ENCODE measurements around the gene IGSF1.

Gene IGSF1, protein sequence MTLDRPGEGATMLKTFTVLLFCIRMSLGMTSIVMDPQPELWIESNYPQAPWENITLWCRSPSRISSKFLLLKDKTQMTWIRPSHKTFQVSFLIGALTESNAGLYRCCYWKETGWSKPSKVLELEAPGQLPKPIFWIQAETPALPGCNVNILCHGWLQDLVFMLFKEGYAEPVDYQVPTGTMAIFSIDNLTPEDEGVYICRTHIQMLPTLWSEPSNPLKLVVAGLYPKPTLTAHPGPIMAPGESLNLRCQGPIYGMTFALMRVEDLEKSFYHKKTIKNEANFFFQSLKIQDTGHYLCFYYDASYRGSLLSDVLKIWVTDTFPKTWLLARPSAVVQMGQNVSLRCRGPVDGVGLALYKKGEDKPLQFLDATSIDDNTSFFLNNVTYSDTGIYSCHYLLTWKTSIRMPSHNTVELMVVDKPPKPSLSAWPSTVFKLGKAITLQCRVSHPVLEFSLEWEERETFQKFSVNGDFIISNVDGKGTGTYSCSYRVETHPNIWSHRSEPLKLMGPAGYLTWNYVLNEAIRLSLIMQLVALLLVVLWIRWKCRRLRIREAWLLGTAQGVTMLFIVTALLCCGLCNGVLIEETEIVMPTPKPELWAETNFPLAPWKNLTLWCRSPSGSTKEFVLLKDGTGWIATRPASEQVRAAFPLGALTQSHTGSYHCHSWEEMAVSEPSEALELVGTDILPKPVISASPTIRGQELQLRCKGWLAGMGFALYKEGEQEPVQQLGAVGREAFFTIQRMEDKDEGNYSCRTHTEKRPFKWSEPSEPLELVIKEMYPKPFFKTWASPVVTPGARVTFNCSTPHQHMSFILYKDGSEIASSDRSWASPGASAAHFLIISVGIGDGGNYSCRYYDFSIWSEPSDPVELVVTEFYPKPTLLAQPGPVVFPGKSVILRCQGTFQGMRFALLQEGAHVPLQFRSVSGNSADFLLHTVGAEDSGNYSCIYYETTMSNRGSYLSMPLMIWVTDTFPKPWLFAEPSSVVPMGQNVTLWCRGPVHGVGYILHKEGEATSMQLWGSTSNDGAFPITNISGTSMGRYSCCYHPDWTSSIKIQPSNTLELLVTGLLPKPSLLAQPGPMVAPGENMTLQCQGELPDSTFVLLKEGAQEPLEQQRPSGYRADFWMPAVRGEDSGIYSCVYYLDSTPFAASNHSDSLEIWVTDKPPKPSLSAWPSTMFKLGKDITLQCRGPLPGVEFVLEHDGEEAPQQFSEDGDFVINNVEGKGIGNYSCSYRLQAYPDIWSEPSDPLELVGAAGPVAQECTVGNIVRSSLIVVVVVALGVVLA (N-terminal part only)

DNA sequence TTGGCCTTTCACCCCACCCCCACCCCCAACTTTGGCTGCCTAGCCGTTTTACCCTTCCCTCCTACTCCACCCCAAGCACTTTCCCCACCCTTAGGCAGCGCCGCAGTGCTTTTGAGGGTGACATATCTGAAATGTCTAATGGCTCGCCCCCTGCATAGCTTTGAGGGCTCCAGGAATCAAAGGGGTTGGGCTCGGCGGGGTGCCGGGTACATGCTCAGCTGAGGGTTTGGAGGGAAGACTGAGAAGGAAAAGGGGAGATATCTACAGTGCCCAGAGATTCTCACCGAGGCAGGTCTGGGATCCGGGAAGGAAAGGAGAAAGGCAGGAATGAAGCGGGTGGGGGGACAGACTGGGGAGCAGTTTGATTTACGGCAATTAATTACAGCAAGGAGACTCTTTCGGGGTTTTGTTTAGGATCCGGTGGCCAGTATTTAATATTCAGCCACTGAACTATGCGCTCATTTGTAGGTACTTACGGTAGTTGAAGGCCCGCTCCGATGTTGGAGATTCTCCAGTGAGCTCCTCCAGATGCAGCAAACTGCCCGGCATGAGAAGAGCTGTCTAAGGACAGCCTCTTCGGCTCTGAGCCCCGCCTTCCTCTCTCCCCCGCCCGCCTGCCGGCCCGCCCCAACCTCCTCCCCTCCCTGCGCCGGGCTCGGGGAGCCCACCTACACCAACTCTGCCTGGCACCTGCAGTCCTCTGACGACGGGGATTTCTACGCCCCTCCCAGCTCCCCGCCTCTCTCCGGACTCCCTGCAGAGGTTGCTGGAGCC is at the start of gene IGSF1:
IGSF1 (minus strand) TSS at position 569 of the 774 bp plus-strand sequence. CDS start 2,632 bp downstream, outside the sequence.
- Histone ChIP-seq H3K4me3 (ENCODE audit: low read depth, low read length) (peak within 1 kb of the TSS; percentile 82), H3K36me3 (ENCODE audit: control insufficient read depth, insufficient read depth, low read length) (peaks cover 9% of the 10 kb centered on the region; the same call in 1 of the 2 replicates), H3K9ac (ENCODE audit: low read length) (peak within 1 kb of the TSS; percentile 75), H3K4me1 (ENCODE audit: control insufficient read depth, insufficient read depth, low read length) (peaks cover 47% of the 10 kb centered on the region), H3K27ac (ENCODE audit: low read depth, low read length) (peak within 1 kb of the TSS; percentile 59; the same call in 1 of the 2 replicates), H3K27me3 (ENCODE audit: control insufficient read depth, insufficient read depth, low read length) (peaks cover 2% of the 10 kb centered on the region; the same call in 1 of the 2 replicates), H3K9me3 (ENCODE audit: control insufficient read depth, insufficient read depth, low read depth, low read length) (no peaks in the 10 kb centered on the region)

DNA sequence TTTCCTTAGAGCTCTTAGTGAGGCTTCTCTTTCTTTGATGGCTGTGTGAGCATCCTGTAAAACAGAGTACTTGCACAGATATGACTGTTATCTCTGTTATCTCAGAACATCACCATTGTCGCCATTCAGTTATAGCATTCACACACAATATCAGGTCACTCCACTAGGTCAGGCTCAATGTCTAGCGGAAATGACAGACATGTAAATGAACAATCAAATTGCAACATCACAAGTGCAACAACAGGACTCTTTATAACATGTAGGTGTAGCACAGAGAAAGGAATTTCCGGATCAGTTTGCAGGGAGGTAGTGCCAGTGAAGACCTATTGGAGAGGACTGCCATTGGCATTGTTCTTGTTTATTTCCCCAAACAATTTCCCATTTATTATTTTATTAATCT is 43.2 kb upstream of the IGSF1 start:
- Histone ChIP-seq H3K36me3 (ENCODE audit: control insufficient read depth, insufficient read depth, low read length) (no peaks in the 10 kb centered on the region), H3K9me3 (ENCODE audit: control insufficient read depth, insufficient read depth, low read depth, low read length) (no peaks in the 10 kb centered on the region), H3K27me3 (ENCODE audit: control insufficient read depth, insufficient read depth, low read length) (no peaks in the 10 kb centered on the region; the same call in 1 of the 2 replicates), H3K4me3 (ENCODE audit: low read depth, low read length) (no peak overlapping the region), H3K4me1 (ENCODE audit: control insufficient read depth, insufficient read depth, low read length) (no peaks in the 10 kb centered on the region), H3K9ac (ENCODE audit: low read length) (no peak overlapping the region), H3K27ac (ENCODE audit: low read depth, low read length) (no peak overlapping the region)

DNA sequence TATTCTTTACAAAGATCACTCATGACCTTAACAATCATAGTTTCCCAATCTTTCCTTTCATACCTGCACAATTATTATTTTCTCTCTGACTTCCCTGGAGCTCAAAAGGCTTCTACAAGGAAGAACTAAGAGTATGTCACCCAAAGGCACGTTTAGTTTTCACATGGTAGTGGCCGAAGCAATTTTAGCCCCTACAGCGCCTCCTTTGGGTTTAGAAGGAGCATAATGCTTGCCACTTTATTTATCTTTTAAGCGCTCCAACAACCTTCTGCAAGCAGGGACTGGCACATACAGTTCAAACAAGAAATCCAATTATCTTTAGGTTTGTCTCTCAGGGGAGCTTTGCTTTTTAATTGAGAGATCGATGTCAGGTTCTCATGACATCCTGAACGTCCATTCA is 42.0 kb upstream of the IGSF1 start:
- H3K4me1 ChIP-seq (ENCODE audit: control insufficient read depth, insufficient read depth, low read length) = no peaks in the 10 kb centered on the region
- no peak overlapping the region for H3K27ac ChIP-seq (ENCODE audit: low read depth, low read length)
- H3K4me3 ChIP-seq (ENCODE audit: low read depth, low read length) = no peak overlapping the region
- no peaks in the 10 kb centered on the region for H3K9me3 ChIP-seq (ENCODE audit: control insufficient read depth, insufficient read depth, low read depth, low read length)
- no peaks in the 10 kb centered on the region; the same call in 1 of the 2 replicates for H3K27me3 ChIP-seq (ENCODE audit: control insufficient read depth, insufficient read depth, low read length)
- H3K9ac ChIP-seq (ENCODE audit: low read length) = no peak overlapping the region
- no peaks in the 10 kb centered on the region for H3K36me3 ChIP-seq (ENCODE audit: control insufficient read depth, insufficient read depth, low read length)

DNA sequence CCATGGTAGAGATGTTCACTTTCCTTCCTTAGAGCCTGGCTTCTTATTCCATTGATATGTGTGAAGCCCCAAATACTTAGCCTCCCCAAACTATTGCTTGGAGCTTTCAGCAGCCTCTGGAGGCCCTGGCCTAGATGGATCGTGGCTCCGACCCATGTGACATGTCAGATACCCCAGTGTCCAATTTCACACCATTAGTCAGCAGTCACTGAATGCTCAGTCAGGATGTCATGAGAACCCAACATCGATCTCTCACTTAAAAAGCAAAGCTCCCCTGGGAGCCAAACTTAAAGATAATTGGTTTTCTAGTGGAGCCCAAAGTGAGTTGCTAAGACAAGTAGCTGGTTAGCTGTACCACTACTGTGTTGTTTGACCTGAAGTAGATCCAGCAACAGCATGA is 41.6 kb upstream of the IGSF1 start:
- Histone ChIP-seq H3K9me3 (ENCODE audit: control insufficient read depth, insufficient read depth, low read depth, low read length) (no peaks in the 10 kb centered on the region), H3K4me3 (ENCODE audit: low read depth, low read length) (no peak overlapping the region), H3K4me1 (ENCODE audit: control insufficient read depth, insufficient read depth, low read length) (no peaks in the 10 kb centered on the region), H3K27ac (ENCODE audit: low read depth, low read length) (no peak overlapping the region), H3K36me3 (ENCODE audit: control insufficient read depth, insufficient read depth, low read length) (no peaks in the 10 kb centered on the region), H3K9ac (ENCODE audit: low read length) (no peak overlapping the region), H3K27me3 (ENCODE audit: control insufficient read depth, insufficient read depth, low read length) (no peaks in the 10 kb centered on the region; the same call in 1 of the 2 replicates)

DNA sequence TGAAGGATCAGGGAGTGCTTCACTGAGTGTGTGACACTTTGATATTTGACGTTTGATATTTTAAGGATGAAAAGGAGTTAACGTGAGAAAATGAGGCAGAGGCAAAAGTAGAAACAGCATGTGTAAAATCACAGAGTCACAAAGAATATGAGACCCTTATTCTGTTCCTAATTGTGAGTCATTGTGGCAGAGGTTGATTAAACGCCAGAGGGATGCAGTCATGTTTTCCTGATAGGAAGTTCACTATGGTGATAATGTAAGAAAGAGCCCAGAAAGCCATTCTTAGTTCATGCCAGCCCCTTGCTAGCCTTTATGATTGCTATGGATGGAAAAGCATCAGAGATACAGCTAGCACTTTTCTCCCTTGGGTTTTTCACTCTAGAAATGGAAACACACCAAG is 33.5 kb upstream of the IGSF1 start:
- no peak overlapping the region for H3K9ac ChIP-seq (ENCODE audit: low read length)
- H3K4me3 ChIP-seq (ENCODE audit: low read depth, low read length) = no peak overlapping the region
- no peaks in the 10 kb centered on the region for H3K9me3 ChIP-seq (ENCODE audit: control insufficient read depth, insufficient read depth, low read depth, low read length)
- no peaks in the 10 kb centered on the region for H3K4me1 ChIP-seq (ENCODE audit: control insufficient read depth, insufficient read depth, low read length)
- peaks cover 6% of the 10 kb centered on the region; the same call in 1 of the 2 replicates for H3K27me3 ChIP-seq (ENCODE audit: control insufficient read depth, insufficient read depth, low read length)
- H3K36me3 ChIP-seq (ENCODE audit: control insufficient read depth, insufficient read depth, low read length) = no peaks in the 10 kb centered on the region
- H3K27ac ChIP-seq (ENCODE audit: low read depth, low read length) = no peak overlapping the region

DNA sequence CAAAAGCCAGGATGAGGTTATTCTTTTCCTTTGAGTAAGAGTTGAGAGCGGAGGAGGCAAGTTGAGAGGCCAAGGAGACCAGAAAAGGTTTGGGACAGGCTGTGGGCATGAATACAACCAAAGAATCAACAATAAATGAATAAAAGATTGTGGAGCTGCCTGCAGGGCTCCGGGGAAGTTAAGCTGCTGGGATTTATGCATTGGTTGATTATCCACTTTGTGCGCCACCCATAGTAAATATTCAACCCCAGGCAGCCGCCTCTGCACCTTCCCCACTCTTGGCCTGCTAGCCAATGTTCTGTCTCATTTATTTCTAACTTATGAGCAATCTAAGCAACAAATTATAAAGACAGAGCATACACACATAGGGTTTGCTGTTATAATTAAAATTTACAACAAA is 28.2 kb upstream of the IGSF1 start:
- Histone ChIP-seq H3K27me3 (ENCODE audit: control insufficient read depth, insufficient read depth, low read length) (peaks cover 6% of the 10 kb centered on the region; the same call in 1 of the 2 replicates), H3K36me3 (ENCODE audit: control insufficient read depth, insufficient read depth, low read length) (no peaks in the 10 kb centered on the region)

DNA sequence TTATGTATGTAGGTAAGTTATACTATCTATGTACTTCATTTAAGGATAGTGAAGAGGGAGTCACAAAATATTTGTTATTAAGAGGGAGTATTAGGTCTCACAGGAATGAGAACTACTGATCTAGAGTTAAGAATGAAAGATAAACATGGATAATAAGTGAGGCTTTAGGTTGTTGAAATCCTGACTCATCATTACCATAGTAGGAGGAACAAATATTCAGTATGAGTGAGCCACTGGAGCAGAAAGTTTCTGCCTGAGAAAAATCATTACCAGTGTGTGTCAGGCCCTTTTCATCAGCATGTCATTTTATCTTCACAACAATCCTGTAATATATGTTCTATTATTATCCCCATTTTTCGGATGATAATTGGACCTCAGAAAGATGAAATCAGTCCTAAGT is 27.2 kb upstream of the IGSF1 start:
- Histone ChIP-seq H3K9ac (ENCODE audit: low read length) (no peak overlapping the region), H3K9me3 (ENCODE audit: control insufficient read depth, insufficient read depth, low read depth, low read length) (no peaks in the 10 kb centered on the region), H3K4me1 (ENCODE audit: control insufficient read depth, insufficient read depth, low read length) (no peaks in the 10 kb centered on the region; the same call in 1 of the 2 replicates), H3K4me3 (ENCODE audit: low read depth, low read length) (no peak overlapping the region), H3K27me3 (ENCODE audit: control insufficient read depth, insufficient read depth, low read length) (peaks cover 6% of the 10 kb centered on the region; the same call in 1 of the 2 replicates), H3K36me3 (ENCODE audit: control insufficient read depth, insufficient read depth, low read length) (no peaks in the 10 kb centered on the region), H3K27ac (ENCODE audit: low read depth, low read length) (no peak overlapping the region)

More for the DNA sequence above, 28.2 kb upstream of the IGSF1 start:
- Histone ChIP-seq H3K27ac (ENCODE audit: low read depth, low read length) (no peak overlapping the region), H3K4me3 (ENCODE audit: low read depth, low read length) (no peak overlapping the region), H3K4me1 (ENCODE audit: control insufficient read depth, insufficient read depth, low read length) (no peaks in the 10 kb centered on the region; the same call in 1 of the 2 replicates), H3K9me3 (ENCODE audit: control insufficient read depth, insufficient read depth, low read depth, low read length) (no peaks in the 10 kb centered on the region), H3K9ac (ENCODE audit: low read length) (no peak overlapping the region)

DNA sequence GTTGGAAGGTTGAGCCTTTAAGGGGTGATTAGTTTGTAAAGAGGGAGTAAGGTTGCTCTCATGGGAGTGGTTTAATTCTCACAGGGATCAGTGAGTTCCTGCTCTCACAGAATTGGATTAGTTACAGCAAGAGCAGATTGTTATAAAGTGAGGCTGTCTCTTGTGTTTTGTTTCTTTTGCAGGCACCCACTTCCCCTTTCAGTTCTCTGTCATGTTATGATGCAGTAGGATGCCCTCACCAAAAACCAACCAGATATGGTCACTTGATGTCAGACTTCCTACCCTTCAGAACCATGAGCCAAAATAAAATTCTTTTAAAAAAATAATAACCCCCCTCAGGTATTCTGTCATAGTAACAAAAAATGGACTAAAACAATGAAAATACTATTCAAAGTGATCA is 19.9 kb upstream of the IGSF1 start:
- no peaks in the 10 kb centered on the region for H3K9me3 ChIP-seq (ENCODE audit: control insufficient read depth, insufficient read depth, low read depth, low read length)
- no peak overlapping the region for H3K4me3 ChIP-seq (ENCODE audit: low read depth, low read length)
- H3K27ac ChIP-seq (ENCODE audit: low read depth, low read length) = no peak overlapping the region
- H3K9ac ChIP-seq (ENCODE audit: low read length) = no peak overlapping the region
- no peaks in the 10 kb centered on the region; the same call in 1 of the 2 replicates for H3K27me3 ChIP-seq (ENCODE audit: control insufficient read depth, insufficient read depth, low read length)
- peaks cover 15% of the 10 kb centered on the region for H3K4me1 ChIP-seq (ENCODE audit: control insufficient read depth, insufficient read depth, low read length)
- no peaks in the 10 kb centered on the region for H3K36me3 ChIP-seq (ENCODE audit: control insufficient read depth, insufficient read depth, low read length)

DNA sequence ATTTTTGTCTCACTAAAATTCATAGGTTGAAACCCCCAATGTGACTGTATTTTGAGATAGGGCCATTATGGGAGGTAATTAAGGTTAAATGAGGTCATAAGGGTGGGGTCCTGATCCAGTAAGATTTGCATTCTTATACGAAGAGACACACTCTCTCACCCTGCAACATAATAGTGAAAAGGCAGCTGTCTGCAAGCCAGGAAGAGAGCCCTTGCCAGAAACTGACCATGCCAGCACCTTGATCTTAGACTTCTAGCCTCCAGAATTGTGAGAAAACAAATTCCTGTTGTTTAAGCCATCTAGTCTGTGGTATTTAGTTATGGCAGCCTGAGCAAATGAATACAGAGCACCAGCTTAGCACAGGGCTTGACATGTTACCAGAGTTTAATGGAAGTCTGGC is 17.5 kb upstream of the IGSF1 start:
- no peaks in the 10 kb centered on the region; the same call in 1 of the 2 replicates for H3K27me3 ChIP-seq (ENCODE audit: control insufficient read depth, insufficient read depth, low read length)
- no peak overlapping the region for H3K4me3 ChIP-seq (ENCODE audit: low read depth, low read length)
- H3K27ac ChIP-seq (ENCODE audit: low read depth, low read length) = no peak overlapping the region
- no peaks in the 10 kb centered on the region for H3K9me3 ChIP-seq (ENCODE audit: control insufficient read depth, insufficient read depth, low read depth, low read length)
- H3K9ac ChIP-seq (ENCODE audit: low read length) = no peak overlapping the region
- H3K36me3 ChIP-seq (ENCODE audit: control insufficient read depth, insufficient read depth, low read length) = no peaks in the 10 kb centered on the region
- H3K4me1 ChIP-seq (ENCODE audit: control insufficient read depth, insufficient read depth, low read length) = peaks cover 21% of the 10 kb centered on the region

DNA sequence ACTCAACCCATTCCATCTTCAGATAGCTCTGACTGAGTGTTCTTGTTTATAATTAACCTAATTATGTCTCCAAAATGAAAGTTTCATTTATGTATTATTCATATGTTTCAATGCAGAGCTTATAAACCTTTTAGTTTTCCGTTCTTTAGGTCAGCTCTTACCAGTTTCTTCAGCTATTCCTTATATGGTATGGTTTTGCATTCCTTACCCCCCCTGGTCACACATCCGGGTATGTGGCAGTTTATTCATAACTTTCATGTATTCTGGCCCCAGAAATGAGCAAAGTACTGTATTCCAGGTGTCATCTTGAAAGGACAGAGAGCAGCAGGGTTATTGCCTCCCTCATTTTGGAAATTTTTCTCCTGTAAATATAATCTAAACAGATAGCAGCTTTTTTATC is 16.8 kb upstream of the IGSF1 start:
- Histone ChIP-seq H3K27ac (ENCODE audit: low read depth, low read length) (peak overlapping the region; percentile 43; the same call in 1 of the 2 replicates), H3K9ac (ENCODE audit: low read length) (no peak overlapping the region), H3K4me1 (ENCODE audit: control insufficient read depth, insufficient read depth, low read length) (peaks cover 21% of the 10 kb centered on the region), H3K36me3 (ENCODE audit: control insufficient read depth, insufficient read depth, low read length) (no peaks in the 10 kb centered on the region), H3K4me3 (ENCODE audit: low read depth, low read length) (no peak overlapping the region), H3K27me3 (ENCODE audit: control insufficient read depth, insufficient read depth, low read length) (no peaks in the 10 kb centered on the region; the same call in 1 of the 2 replicates), H3K9me3 (ENCODE audit: control insufficient read depth, insufficient read depth, low read depth, low read length) (no peaks in the 10 kb centered on the region)
